ENCODE measurements around the gene HRH1.
"Not testable (repeated sequence)": the region's sequence is repeated elsewhere in the genome, so short reads cannot be mapped to it uniquely, and the experiment has no call there.

HRH1 gene

DNA sequence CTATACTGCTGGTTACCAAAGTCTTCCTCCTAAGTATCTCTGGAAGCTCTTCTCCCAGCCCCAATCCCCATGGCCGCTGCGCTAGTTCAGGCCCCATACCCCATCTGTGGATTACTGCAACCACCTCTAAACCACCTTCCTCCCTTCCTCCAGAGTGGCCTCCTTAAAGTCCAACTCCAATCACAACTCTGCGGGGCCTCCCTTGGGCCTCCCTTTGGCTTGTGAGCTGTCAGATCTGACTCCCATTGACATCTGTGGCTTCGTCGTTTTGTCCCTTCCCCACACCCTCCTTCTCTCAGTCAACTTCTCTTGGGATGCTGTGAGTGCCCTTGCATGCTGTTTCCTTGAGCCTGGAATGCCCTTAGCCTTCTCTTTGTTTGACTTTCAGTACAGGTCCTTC, 9.3 kb upstream of the HRH1 start:
- DNase-seq = no peak

DNA sequence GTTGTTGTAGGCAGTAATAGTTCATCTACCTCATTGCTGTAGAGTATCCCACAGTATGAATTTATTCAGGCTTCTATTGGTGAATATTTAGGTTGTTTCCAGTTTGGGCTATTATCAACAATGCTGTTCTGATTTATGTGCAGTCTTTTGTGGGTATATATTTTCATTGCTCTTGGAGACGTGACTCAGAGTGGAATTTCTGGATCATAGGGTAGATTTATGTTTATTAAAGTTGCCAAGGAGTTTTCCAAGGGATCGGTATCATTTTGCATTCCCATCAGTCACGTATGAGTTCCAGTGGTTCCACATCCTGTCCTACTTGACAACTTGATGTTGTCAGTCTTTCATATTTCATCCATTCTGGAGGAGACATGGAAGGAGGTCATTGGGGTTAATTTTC, 8.4 kb upstream of the HRH1 start:
- DNase-seq = no peak

DNA sequence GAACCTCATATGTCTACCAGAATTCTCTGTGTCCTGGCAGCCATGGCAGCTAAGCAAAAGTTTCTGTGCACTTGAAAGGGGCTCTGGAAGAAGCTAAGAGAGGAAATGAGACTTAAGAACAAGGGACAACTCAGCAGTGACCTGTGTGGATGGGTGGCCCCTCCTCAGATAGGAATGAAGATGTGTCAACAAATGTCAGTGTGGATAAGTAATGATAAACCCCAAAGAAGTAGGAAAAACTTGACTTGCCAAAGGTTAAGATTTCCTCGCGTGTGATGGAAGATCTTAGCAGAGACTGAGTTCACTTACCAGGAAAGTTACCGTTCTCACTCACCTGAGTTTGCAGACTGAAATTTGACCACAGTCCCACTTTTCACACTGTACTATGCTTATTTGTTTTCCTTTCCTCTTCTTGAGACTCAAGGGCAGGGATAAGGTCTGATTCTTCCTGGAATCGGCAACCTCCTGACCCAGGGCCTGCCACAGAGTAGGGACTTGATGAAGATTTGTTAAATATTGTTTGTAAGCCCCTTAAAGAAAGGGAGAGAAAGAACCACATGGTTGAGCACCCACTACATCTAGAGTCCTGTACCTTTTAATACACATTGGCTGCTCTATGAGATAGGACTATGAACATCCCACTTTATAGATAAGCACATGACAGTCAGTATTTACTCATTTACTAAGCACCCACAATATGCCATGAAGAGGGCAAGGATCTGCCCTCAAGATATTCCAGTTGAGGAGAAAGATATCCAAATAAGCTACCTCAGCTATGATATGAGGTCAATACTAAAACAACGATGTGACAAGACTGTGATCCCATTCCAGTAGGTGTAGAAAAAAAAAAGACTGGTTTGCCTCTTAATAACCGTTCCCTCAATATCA, 7.3 kb upstream of the HRH1 start:
- no peak for DNase-seq

DNA sequence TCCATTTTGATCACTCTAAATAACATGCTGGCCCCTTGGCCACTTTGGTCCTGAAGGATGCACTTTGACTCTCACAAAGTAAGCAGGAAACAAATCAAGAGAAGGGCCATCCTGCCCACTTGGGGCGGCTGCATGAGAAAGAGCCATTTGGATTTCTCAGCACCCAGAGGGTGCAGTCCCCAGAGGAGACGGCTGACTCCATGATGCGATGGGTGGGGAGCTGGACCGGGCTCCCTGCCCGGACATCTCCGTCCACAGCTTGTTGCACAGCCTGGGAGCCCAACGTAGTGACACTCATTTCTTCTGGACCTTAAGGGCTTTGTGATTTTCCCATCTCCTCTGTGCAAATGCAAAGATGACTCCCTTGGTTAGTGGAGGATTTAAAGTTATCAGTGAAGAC, 4.0 kb upstream of the HRH1 start:
- DNase-seq = no peak

DNA sequence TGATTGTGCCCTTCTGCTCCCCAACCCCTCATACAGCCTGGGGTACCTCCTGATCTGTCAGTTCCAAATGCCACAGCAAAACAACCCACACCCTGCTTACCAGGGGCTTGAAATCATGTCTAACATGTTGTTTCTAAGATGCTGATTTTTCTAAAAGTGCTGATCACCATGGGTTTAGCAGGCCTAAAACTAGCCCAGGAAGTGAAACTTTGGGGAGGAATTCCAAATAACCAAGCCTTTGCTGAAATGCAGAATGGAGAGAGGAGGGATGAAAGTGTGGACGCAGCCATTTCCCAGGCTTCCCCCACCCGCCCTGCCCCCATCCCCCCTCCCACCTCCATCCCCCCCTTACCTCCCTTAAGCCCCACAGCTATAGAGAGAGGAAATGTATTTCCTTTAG, 2.0 kb upstream of the HRH1 start:
- no peak for DNase-seq

DNA sequence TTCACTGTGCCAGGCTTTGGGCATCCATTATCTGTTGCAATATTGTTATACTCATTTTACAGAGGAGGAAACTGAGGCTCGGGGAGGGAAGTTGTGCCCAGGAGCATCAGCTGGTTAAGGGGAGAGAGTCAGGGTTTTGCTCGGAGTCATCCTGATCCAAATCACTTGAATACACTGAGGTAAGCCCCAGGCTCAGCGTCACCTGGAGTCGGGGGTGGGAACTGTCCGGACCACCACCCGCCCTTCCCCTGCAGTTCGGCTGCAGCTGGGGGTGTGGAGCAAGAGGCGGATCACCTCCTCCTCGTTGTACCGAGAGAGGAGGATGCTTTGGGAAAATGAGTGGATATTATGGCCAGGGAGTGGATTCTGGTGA, 646 bp downstream of the HRH1 start:
- DNase-seq = no peak

DNA sequence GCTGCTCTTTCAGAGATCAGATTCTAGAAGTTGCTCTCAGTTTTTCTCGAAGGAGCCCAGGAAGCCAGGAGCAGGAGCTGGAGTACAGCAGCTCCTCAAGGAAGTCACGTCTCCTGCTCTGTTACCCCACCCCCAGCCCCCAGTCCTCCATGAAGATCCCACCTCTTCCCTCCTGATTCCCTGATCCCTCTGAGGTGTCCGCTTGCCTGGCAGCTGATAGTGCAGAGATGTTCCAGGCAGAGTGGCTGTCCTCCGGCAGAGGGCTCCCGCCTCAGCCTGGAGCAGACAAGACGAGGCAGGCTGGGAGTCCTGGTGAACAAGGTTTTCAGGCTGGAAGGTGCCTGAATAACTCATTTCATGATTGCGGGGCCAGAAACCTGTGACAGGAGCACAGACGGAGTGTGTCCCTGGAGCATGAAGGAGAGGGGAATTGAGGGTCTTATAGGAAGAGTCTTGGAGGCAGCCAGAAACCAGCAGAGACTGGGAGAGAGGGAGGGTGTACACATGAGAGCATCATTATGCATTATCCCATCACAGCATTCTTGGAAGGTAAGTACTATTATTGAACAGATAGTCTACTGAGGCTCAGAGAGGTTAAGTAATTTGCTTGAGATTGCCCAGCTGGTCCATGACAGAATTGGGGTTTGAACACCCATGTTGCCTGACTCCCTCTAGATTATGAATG, 1.2 kb downstream of the HRH1 start:
- DNase-seq = no peak

DNA sequence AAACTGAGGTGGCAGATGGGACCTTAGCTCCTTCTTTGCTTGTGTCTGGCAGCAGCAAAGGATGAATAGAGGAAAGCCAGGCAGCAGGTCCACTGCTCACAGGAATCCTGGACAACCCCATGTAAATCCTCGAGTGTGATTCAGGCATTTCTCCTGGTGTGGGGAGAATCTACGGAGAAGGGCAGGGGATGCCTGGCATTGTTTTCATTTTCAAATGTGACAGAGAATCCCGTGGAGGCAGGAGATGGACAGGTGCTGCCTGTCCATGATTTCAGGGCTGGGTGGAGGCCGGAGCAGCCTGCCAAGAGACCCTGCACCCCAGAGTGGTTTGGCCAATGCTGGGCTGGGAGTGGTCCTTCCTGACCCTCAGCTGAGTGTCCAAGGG, 1.7 kb downstream of the HRH1 start:
- DNase-seq = no peak

DNA sequence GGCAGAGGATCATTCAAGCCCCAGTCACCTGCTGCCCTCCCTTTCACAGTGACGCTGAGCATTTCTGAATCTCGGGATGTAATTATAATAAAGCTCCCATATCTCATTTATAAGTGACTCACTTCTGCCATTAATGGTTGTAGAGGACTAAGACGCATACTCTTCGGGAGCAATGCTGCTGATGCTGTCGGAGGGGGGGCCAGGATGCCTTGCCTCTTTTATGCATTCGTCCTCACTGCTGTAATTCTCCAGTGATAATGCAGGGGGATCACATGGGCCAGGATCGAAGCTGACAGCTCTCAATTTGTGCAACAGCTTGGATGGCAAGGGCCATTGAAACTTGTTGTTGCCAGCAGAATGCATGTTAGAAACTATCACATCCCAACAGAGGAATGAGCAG, 3.1 kb downstream of the HRH1 start:
- no peak for DNase-seq

DNA sequence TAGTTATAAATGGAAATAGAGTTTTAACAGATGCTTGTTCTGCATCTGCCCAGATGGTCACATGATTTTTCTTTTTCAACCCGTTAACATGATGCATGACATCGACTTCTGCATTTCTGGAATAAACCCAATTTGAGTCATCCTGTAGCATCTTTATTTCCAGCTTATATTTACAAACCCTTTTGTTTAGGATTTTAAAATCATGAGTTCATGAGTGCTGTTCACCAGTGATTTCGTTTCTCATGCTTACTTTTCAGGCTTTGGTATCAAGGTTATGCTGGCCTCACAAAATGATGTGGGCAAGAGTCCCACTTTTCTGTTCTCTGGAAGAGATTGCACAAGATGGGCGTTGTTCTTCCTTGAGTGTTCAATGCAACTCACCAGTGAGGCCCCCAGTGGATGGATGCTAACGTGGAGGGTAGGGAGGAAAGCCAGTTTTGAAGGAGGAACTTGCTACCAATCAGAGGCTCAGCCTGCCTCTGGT, 5.2 kb downstream of the HRH1 start:
- no peak for DNase-seq

DNA sequence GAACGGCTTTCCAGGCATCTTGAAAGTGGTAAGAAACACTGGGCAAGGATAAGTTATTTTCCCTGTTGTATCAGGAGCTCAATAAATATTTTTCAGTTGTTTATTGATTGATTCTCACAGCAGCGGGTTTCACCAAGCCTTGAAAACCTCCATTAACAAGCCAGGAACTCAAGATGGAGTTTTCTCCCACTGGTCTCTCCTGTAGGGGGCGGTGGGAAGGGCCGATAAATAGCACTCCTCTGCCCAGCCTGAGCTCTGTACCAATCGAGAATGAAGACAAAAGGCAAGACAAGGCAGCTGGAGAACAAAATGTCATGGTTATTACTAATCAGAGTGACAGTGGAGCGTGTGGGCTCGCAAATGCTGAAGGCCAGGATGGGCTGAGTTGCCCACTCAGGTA, 7.4 kb downstream of the HRH1 start:
- DNase-seq = no peak

DNA sequence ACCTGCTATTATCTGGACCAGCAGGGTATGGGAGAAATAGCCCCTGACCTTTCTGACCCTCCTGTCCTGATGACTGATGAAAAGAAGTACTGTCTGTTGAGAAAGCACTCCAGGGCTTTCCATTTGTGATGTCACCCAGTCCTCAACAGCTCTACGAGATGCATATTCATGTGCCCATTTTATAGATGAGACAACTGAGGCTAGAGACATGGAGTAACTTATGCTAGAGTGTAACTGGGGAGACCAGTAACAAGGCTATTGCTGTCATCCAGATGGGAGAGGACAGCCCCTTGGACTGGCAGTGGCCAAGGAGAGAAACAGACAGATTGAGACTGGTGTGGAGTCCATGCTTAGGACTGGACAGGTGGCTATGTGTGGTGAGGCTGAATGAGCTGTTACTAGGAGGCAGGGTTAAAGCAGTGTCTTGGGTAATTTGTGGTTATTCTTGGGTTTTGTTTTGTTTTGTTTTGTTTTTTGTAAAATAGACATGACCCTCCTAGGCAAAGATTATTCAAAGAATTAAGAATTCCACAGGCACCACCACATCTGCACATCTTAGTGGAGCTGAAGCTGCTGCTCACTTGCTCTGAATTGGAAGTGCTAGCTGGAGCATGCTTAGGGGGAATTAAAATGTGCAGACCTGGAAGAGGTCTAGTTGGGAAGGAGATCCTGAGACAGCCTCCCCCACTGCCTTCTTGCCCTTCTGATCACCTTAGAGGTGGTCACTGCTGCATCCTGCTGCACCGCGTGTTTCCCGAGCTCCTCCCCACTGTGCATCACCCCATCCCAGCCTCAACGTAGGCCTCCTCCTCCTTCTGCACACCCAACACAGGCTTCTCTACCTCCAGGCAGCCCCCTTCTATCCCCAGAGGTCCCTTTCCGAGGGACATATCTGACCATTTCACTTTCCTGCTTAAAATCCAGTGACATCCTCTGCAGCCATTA, 8.4 kb downstream of the HRH1 start:
- no peak for DNase-seq

DNA sequence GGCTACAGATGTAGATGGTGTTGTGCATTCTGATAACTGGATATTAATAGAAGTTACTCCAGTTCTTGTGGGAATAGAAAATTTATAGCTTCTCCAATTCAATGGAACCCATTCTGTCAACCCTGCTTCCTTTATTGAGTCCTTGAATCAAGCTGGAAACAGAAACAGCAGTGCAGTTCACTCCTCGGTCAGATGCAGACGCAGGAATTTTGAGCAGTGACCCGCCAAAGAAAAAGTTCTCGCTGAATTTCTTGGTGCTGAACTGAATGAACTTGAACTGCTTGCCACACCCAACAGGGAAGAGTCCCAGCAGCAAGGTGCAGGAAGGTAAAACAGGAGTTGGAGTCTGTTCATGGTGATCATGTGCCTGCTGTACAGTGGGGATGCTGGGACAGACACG, 10.3 kb downstream of the HRH1 start:
- DNase-seq = no peak

DNA sequence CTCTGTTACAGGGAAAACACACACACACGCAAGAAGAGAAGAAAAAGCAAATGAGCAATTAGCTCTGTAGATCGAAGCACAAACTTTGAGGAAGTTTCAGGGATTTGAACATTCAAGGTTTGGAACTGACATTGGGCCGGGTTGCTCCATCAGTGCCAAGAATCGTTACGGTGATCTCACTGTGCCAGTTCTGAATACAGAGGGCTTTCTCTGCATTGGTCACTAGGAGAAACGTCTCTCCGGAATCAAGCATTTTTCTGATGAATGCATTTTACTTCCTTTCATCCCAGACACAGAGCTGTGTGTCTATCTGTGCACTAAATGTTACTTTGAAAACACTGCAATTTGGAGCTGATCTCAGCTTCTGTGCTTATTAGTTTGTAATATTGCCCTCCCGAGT, 11.2 kb downstream of the HRH1 start:
- DNase-seq = no peak

DNA sequence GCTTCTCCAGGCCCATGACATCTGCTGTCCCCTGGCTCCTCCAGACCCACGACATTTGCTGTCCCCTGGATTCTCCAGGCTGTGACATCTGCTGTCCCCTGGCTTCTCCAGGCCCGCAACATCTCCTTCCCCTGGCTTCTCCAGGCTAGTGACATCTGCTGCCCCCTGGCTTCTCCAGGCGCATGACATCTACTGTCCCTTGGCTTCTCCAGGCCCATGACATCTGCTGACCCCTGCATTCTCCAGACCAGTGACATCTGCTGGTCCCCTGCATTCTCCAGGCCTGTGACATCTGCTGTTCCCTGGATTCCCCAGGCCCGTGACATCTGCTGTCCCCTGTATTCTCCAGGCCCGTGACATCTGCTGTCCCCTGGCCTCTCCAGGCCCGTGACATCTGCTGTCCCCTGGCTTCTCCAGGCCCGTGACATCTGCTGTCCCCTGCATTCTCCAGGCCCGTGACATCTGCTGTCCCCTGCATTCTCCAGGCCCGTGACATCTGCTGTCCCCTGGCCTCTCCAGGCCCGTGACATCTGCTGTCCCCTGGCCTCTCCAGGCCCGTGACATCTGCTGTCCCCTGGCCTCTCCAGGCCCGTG, 12.6 kb downstream of the HRH1 start:
- not testable (repeated sequence) for DNase-seq

DNA sequence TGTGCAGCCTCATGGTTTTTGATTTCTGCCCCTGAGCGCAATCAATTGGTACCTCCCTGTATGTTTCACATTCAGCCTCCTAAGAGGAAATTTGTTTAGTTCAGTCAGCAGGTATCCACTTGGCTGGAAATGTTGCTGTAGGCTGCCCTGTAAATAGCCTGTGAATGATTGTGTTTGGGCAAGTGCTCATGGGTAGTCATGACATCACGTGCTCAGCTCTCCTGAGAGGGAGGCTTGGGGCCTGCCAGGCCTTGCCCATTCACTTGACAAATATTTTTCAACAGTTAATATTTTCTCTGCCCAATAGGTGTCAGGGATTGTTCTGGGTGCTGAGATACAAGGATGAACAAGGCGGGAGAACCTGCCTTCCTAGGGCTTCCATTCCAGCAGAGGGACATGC, 13.3 kb downstream of the HRH1 start:
- DNase-seq = no peak

DNA sequence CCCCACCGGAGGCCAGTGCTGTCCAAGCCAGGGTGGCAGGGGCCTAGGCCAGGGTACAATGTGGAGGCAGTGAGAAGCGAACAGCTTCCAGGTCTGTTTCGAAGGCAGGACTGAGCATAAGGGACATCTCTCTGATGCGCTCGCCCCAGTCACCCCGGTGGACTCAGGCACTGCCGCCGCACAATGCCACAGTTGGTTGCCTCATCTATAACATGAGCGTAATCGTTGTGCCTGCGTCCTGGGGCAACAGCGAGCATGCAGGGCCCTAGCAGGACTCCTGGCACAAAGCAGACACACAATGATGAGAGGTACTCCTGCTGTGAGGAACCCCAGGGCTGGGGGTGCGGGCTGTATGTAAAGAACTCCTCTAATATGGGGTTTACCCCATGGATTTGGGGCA, 14.1 kb downstream of the HRH1 start:
- DNase-seq = no peak

DNA sequence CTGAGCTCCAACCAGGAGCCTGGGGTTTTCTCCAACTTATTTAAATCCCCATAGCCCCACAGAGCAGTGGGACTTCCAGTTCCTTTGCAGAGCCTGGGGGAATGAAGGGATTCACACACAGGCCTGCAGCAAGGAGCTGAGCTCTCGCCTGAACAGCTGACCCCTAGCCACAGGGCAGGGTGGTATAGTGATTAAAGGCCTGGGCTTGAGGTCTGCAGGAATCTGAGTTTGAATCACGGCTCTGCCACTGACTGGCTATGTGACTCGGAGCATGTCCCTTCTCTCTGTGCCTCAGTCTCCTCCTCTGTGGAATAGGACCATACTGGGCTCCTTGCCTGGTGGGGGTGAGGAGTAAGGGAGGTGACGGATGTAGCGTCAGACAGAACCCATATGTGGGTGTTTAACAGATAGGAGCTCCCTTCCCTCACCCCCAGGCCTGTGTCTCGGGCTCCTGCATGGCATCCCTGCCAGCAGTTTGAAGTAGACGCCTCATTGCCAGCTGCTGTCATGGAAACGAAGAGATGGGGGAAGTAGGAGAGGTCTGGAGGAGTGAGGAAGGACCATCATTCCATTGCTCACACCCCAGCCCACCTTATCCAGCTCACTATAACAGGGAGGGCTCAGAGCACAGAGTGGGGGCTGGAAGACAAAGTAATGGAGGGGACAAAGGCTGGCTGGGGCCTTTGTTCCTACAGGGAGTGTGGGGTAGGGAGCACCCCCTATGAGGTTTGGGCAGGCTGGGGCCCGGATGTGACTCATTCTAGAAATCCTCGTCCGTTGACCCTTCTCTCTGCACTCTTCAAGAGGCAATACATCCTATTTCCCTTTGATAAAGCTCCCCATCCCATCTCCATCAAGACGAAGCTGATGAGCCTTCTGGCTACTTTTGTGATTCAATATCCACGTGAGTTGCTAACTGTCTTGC, 14.8 kb downstream of the HRH1 start:
- no peak for DNase-seq

DNA sequence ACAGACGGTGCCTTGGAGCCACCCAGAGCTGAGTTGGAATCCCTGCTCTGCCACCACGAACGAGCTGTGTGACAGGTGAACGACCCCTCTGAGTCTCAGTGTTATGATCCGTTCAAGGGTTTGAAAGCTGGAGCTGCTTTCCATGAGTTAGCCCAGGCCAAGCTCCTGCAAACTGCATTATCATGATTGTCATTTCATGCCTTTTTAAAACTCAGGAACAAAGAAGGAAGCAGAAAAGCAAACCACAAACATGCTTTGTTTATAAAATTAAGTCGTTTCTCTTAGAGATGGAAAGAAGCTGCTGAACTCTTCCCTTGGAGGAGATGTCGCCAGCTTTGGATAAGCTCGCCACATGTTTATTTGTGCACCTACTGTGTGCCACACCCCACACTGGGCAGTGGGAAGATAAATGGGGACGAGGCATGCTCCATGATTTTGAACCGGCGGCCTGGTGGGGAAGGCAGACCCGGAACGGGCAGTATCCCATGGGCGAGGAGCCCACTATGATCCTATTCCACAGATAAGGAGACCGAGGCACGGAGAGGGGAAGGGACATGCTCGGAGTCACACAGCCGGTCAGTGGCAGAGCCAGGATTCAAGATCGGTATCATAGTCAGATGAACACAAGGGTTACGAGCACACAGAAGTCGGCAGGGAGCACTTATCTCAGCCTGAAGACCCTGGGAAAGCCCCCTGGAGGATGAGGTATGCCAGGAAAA, 15.9 kb downstream of the HRH1 start:
- DNase-seq = no peak

DNA sequence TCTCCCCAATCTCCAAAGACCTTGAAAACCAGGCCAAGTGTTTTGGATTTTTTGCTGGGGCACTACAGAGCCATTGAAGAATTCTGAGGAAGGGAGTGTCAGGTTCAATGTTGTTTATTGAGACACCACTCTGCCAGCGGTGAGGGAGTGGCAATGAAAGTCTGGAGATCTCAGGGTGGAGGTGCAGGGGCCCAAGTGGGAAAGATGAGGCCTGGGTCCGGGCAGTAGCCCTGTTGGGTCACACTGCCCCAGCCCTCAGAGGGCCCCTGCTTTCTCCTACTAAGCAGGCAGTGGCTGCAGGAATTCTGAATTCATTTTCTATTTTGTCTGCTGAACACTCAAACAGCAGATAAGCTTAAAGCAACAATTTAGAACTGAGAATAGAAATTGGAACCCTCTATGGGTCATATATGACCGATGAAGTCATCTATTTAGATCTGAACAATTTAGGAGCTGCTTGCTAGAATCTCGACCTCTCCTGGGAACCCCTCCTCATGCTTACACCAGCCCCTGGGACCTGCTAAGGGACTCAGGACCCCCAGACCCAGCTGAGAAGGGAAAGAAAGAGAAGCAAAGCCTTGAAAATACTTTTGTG, 17.9 kb downstream of the HRH1 start:
- no peak for DNase-seq

Data from DMS79 treated with DMSO at 0.1 percent for 48 hours (cell line).